Endometrial microvascular endothelial cells (primary cell): ENCODE data around the gene RPN2. TPM values are rescaled to one million over a fixed set of nuclear protein-coding genes. Genes with fewer than 3 reads are reported as not detected.

Experiments used
- in situ Hi-C: cut with HindIII; loops from 2 replicates; pipeline ENCODE4 v1.10.0; 2017; ENCODE audit warnings: low sequenced_read_pairs, low pct_unique_long_range_greater_than_20kb; ENCODE audit errors: inconsistent ontology term
- total RNA-seq: library from RNA; depleted of rRNA; stranded (reverse); fragments of >200 nt; gene quantifications from one replicate; pipeline ENCODE4 v1.2.3, GENCODE V29; 2015; ENCODE audit errors: inconsistent ontology term

Gene RPN2
- total RNA-seq, 1 donor from 2014 or later, result 384 TPM

DNA sequence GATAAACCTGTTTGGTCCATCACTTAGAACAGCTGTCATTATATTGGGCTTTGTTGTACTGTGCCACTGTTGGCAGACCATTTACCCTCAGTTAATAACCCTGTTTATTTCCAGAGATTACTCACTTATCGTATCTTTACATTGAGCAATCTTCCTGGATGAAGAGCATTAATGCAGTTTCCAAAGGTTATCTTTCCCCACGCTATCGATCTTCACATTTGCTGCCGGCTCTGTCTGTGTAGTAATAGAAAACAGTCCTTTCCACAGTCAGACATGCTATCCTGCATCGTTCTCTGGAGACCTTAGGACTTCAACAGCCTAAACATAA is 55.1 kb downstream of the RPN2 start:
- in situ Hi-C loops, result no loop called here

DNA sequence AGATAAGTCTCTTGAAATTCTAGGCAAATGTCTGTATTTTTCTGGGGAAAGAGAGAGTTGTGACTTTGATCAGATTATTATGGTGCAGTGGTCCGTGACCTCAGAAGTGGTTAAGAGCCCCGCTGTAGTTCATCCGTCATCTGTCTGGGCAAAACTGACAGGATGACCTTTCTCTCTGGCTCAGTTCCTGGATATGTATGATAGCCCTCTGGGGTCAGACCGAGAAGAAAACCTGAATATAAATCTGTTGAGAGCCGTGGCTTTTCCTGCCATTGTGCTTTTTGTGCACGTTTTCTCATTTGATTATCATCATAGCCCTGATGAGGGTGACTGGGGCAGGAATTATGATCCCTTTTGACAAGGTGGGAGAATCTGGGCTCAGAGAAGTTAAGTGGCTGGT is 55.9 kb downstream of the RPN2 start:
- in situ Hi-C loops, result no loop called here

DNA sequence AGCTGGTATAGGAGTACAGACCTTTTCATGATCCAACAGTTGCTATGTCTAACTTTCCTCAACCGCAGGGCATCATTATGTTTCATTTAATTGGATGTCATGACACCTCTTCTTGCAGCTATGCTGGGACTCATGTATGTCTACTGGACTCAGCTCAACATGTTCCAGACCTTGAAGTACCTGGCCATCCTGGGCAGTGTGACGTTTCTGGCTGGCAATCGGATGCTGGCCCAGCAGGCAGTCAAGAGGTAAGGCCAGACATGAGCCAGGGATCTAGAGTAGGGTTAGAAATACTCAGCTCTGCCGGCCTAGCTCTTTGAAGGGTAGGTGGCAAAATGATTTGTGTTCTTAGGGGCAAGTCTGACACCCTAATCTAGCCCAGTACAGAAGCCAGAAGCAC is 57.3 kb downstream of the RPN2 start:
- in situ Hi-C loops, result no loop called here

DNA sequence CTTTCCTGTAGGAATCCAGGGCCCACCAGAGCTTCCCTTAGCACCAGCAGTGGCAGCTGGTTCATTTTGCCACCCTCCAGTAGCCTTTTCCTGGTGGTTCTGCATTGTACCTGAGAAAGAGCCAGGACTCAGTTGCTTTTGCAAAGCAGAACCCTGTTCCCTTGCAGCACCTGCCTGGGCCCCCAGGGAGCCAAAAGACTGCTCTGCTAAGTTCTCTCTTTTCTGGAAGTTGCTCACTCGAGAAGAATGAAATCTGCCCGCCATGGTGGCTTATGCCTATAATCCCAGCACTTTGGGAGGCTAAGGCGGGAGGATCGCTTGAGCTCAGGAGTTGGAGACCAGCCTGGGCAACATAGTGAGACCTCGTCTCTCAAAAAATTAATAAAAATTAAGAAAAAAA is 58.5 kb downstream of the RPN2 start:
- in situ Hi-C loops, result no loop called here

DNA sequence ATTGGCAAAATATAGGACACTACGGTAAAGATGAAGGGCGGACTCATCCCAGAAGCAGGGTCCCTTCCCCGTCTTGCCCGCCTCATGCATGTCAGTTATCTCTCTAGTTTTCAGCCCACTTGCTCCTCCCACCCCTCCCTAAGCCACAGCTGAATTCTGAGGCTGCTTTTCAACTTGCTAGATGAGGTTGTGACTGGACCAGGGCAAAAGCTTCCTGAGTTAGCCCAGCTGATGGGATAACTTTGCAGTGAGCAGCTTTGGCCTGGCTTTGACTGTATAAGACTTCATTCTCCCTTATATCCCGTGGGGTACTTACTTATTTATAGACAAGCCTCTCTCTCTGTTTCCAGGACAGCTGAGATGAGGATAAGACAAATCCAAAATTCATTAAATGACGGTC is 59.3 kb downstream of the RPN2 start:
- in situ Hi-C loops, result no loop called here

DNA sequence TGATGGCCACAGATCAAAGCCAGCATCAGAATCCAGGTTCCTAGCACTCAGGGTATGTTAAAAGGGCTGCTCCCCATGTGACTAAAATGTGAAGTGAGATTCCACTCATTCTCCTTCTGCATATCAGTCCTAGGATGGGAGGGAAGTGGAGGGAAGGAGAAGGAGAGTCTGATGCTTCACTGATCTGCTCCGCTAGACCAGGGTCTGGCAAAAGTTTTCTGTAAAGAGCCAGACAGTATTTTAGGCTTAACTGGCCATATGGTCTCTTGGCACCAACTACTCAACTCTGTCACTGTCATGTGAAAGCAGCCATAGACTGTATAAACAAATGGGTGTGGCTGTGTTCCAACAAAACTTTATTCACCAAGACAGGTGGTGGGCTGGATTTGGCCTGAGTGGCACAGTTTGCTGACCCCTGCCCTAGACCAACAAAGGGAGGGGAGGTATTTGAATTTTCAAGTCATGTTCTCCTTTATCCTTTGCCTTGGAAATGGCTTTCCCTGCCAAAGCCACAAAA is 59.9 kb downstream of the RPN2 start:
- in situ Hi-C loops, result no loop called here

DNA sequence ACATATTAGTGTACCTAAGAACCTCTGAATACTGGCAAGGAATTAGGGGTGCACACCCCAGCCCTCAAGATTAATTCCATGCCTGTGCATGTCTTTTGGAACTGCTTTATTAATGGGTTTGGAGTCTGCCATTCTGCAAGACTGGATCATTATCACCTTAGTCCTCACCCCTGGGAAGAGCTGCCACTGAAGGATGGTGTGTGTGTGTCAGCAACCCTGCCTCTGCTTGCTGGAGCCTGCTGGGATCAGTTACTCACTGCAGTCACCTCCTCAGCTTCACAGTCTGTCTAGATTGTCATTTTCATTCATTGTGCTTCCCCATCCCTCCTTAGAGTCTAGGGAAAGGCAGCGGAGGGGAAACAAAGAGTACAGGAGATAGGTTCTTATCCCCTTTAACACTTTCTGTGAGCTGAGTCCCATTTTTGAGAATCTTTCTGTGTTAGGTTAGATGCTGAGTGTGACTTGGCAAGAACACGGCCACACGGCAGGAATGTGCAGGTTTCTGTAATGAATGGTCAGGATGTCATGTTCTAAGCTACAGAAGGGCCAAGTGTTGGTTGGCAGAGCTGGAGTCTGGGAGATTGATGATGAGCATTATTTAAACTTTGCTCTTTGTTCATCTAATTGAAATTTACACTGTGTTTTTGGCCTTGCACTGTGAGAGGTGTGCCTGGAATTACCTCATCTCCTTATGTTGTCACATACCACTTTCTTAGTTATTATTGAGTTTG is 61.4 kb downstream of the RPN2 start:
- in situ Hi-C loops, result no loop called here

DNA sequence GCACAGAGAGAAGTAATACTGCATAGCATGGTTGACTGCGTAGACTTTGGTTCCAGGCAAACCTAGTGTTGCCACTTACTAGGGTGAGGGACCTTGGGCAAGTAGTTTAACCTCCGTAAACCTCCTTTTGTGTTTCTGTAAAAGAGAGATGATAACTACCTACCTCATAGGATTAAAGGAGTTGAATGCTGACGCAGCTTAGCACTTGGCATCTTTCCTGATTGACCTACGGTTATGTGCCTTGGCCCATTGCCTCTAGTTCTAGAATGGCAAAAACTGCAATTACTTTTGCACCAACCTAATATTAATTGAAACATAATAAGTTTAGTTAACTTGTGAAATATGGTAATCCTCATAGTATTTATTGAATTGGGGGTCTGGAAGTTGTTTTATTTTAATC is 63.4 kb downstream of the RPN2 start:
- in situ Hi-C loops, result no loop called here

DNA sequence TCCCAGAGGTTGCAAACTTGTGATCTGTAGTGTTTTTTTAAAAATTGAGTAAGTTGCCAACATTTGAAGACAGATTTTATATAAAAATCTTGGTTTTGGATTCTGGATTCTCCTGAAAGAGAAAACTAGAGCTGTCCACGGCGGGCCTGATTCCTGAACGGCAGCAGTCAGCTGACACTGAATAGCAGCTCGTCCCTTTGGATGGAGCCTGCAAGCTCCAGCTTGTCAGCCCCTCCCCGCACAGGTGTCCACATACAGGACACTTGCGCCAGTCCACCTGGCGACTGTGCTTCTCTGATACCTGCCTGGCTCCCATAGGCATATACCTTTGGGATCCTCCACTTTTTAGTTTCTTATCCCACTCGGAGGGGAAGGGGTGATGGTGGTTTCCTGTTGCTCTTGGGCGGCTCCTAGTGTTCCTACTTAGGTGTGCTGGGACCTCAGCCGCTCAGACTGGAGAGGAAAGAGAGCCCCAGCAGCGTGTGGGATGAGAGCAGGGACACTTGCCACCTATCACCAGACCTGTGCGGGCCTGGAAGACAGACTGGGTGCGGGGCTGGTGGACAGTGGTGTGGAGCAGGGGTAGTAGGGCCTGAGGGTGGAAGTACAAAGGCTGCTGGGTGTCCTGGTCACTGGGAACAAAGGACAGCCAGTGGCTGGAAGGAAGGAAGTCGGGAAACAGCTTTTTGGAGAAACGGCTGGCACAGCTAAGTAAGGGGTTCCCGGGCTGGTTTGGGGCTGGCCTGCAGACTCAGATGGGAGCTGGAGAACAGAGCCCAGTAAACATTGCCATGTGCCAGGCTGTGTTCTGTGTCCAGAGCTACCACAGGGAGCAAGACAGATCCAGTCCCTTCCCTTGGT is 64.2 kb downstream of the RPN2 start:
- in situ Hi-C loops, result no loop called here

DNA sequence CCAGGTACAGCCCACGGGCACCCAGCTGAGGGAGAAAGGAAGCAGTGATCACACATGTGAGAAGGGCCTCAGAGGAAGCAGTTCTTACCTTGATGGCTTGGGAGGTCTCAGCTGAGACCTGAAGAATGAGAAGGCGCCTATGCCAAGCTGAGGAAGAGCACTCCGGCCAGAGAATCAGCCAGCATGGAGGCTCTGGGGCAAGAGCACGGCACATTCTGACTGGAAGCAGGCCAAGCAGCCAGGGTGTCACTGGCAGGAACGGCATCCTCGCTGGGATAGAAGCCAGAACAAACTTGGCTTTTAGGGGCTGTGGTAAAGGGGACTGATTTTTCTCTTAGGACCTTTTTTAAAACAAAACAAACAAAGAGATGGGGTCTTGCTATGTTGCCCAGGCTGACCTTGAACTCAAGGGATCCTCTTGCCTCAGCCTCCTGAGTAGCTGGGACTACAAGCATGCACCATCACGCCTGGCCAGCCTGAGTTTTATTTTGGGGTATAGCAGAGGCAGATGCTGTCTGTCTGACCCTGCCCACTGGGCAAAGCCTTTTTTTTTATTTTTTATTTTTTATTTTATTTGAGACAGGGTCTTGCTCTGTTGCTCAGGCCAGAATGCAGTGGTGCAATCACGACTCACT is 64.9 kb downstream of the RPN2 start:
- in situ Hi-C loops, result no loop called here

DNA sequence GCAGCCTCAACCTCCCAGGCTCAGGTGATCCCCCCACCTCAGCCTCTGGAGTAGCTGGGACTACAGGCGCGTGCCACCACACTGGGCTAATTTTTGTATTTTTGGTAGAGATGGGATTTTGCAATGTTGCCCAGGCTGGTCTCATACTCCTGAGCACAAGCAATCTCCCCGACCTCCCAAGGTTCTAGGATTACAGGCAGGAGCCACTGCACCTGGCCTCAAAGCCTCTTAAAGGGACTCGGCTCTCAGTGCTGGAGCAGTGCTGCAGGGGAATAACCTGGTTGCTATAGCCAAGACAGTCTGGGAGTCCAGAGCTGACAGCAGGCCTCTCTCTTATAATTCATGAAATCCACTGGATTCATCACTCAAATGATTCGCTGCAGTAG is 65.4 kb downstream of the RPN2 start:
- in situ Hi-C loops, result no loop called here

DNA sequence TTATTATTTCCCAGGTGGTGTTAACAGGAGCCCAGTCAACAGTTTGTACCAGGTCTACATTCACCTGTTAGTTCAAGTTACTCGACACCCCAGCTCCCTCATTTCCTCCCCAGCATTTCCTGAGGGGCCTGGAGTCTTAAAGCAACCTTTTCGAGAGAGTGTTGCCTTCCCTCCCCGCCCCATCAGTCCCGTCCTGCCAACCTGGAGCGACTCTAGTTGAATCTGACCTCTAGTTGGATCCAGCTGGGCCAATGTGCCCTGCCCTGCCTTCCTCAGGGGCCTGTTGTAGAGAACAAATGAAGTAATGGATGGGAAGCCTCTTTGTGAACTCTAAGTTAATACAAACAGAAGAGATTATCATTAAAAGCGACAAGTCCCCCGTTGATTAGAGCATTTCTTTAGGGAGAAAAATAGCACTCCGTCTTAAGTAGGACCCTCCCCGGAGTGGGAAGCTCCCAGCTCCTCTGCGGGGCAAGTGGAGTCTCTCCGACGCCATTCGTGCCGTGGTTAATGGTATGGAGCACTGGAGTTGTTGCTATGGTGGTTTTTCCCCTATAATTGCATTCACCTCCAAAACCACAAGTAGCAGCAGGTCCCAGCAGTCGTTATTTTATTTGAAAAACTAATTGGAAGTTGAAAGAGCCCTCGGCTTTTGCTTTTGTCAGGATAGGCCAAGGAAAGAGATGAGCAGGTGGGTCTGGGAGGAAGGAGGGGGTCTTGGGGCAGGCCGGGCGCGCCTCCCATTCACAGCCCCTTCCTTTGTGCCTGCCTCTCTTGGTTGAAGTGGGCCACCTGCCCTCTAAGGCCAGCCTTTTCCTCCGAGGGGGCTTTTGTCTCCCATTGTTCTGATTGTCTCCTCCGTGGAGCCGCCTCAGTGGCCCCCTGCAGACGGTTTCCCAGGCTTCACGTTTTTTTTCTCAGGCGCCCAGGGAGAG is 66.4 kb downstream of the RPN2 start:
- in situ Hi-C loops, result no loop called here

DNA sequence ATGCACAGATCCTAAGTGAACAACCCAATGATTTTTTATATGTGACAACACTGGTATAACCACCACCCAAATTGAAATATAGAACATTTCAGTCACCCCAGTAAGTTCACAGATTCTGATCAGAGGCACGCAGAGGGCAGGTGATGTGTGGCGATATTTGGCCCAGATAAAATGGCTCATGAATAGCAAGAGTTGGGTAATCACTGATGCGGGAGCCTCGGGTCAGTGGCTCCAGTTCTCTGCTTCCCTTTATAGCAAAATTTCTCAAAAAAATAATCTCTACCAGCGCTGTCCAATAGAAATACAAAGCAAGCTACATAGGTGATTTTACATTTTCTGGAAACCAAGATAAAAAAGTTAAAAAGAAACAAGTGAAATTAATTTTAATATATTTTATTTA is 67.6 kb downstream of the RPN2 start:
- in situ Hi-C loops, result no loop called here

DNA sequence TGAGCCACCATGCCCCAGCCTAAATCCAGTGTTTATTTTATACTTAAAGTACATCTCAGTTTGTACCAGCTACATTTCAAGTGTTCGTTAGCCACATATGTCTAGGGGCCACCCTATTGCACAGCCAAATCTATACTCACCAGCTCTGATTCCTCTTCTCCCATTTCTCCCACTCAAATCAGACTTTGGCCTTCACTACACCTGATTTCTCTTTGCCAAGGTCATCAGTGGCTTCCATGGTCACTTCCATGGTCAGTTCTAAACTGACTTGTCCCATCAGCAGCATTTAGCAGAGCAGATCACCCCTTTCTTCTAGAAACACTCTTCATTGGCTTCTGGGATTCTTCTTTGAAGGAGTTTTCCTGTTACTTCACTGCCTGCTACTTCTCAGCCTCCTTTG is 68.4 kb downstream of the RPN2 start:
- in situ Hi-C loops, result no loop called here

DNA sequence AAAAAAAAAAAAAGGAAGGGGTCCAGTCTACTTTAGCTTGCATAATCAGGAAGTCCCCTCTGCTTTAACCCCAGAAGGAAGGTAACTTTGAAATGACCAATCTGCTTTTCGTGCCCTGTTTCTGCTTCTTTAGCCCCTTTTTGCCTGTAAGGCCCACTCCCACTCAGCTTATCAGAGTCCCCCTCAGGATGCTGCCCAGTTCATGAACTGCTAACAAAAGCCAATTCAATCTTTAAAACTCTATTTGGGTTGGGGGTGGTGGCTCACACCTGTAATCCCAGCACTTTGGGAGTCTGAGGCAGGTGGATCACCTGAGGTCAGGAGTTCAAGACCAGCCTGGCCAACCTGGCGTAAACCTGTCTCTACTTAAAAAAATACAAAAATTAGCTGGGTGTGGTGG is 70.2 kb downstream of the RPN2 start:
- in situ Hi-C loops, result no loop called here

DNA sequence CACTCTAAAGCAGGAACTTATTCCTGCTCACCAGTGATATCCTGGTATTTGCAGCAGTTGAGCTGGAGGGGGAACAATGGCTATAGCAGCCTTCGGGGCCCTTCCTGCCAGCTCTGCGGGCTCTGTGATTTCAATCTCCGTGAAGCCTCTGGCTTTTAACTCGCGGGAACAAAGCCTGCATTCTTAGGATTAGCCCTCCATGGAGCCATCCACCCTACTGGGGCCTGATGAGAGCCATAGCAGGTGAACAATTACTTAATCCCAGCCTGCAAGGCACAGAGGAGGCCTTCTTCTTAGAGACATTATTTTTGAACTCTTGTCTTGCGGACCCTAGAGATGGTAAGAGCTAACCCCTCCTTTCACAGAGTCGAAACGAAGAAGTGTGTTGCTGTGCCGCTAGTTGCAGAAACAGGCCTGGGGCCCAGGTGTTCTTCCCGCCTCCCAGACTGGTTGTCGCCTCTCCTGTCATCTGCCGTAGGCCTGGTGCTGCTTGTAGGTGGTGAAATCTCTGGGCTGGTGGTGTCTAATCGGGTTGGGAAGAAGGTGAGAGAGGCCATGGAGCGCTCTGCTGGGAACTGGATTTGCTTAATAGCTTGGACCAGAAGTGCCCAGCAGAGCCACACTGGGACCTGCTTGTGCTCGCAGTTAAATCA is 72.8 kb downstream of the RPN2 start:
- in situ Hi-C loops, result loop anchor here (25.0 kb wide), 1 partner anchor 260 kb away; the partner anchor contains the start of gene NNAT

DNA sequence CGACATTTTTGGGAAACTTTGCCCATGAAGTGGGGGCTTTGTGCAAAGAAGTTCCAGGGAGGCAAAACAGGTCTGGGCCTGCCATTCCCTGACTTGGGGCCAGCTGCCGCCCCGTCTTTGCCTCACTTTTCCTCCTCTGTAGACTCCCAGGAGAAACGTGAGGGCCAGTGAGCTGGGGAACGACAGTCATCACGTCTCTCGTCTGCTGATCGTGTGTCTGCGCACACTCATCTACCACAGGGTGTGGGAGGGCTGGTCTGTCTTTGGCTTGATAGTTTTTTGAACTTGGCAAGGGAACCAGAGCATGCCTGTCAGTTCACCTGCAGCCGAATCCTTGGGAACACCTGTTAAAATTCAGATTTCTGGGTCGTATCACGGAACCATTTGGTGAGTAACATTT is 74.0 kb downstream of the RPN2 start:
- in situ Hi-C loops, result loop anchor here (25.0 kb wide), 1 partner anchor 259 kb away; the partner anchor contains the start of gene NNAT
